ENCODE data around the gene SEL1L.
A peak's percentile ranks its signal among the peaks of the same experiment; 100 is the strongest.

The SEL1L gene

GRCh38 chr14:81571437-81571836 is 37.8 kb upstream of the SEL1L start:
- H3K9me2 ChIP-seq (replicated peaks; ENCODE audit: insufficient read depth, low read length): no peaks in the 10 kb centered on the region
- no peak overlapping the region for H3K4me3 ChIP-seq (ENCODE audit: insufficient read depth, low read length, poor library complexity, severe bottlenecking)
- TF ChIP-seq EZH2phosphoT487 (conservative IDR thresholded peaks at IDR 0.05; ENCODE audit: low read length): no peak
- no peak for TF ChIP-seq CTCF (IDR thresholded peaks at IDR 0.05; ENCODE audit: insufficient read depth, low read length, poor library complexity, severe bottlenecking)
- no peaks in the 10 kb centered on the region for H3K9me3 ChIP-seq (ENCODE audit: insufficient read depth, low read length)
- no peaks in the 10 kb centered on the region for H3K79me2 ChIP-seq (ENCODE audit: insufficient read depth, low read length)
- H2AFZ ChIP-seq (ENCODE audit: low read depth, low read length, severe bottlenecking): no peak overlapping the region
- no peak overlapping the region for H3K4me2 ChIP-seq (ENCODE audit: low read depth, low read length, poor library complexity, severe bottlenecking)
- H3K27ac ChIP-seq (ENCODE audit: low read depth, low read length): no peak overlapping the region
- H4K20me1 ChIP-seq (ENCODE audit: low read depth, low read length): no peaks in the 10 kb centered on the region
- H3F3A ChIP-seq (ENCODE audit: insufficient read depth): no peaks in the 10 kb centered on the region
- no peaks in the 10 kb centered on the region for H3K27me3 ChIP-seq (ENCODE audit: low read length)
- H3K36me3 ChIP-seq (ENCODE audit: low read length): no peaks in the 10 kb centered on the region
- H3K9ac ChIP-seq (ENCODE audit: low read length): no peak overlapping the region

- H3K27me3 ChIP-seq (ENCODE audit: low read length): no peaks in the 10 kb centered on the region
- H3K27ac ChIP-seq (ENCODE audit: low read depth, low read length): no peak overlapping the region
- H3K4me3 ChIP-seq (ENCODE audit: insufficient read depth, low read length, poor library complexity, severe bottlenecking): no peak overlapping the region
- no peak overlapping the region for H3K4me2 ChIP-seq (ENCODE audit: low read depth, low read length, poor library complexity, severe bottlenecking)
- no peak overlapping the region for H3K9ac ChIP-seq (ENCODE audit: low read length)
- H3K79me2 ChIP-seq (ENCODE audit: insufficient read depth, low read length): no peaks in the 10 kb centered on the region
- H4K20me1 ChIP-seq (ENCODE audit: low read depth, low read length): no peaks in the 10 kb centered on the region
- H3K9me2 ChIP-seq (replicated peaks; ENCODE audit: insufficient read depth, low read length): no peaks in the 10 kb centered on the region
- no peaks in the 10 kb centered on the region for H3K36me3 ChIP-seq (ENCODE audit: low read length)
- H2AFZ ChIP-seq (ENCODE audit: low read depth, low read length, severe bottlenecking): no peak overlapping the region
- TF ChIP-seq CTCF (IDR thresholded peaks at IDR 0.05; ENCODE audit: insufficient read depth, low read length, poor library complexity, severe bottlenecking): no peak
- no peak for TF ChIP-seq EZH2phosphoT487 (conservative IDR thresholded peaks at IDR 0.05; ENCODE audit: low read length)
- H3K9me3 ChIP-seq (ENCODE audit: insufficient read depth, low read length): no peaks in the 10 kb centered on the region
- no peaks in the 10 kb centered on the region for H3F3A ChIP-seq (ENCODE audit: insufficient read depth)
Measured at GRCh38 chr14:81567302-81567701, 33.6 kb upstream of the SEL1L start.

DNA sequence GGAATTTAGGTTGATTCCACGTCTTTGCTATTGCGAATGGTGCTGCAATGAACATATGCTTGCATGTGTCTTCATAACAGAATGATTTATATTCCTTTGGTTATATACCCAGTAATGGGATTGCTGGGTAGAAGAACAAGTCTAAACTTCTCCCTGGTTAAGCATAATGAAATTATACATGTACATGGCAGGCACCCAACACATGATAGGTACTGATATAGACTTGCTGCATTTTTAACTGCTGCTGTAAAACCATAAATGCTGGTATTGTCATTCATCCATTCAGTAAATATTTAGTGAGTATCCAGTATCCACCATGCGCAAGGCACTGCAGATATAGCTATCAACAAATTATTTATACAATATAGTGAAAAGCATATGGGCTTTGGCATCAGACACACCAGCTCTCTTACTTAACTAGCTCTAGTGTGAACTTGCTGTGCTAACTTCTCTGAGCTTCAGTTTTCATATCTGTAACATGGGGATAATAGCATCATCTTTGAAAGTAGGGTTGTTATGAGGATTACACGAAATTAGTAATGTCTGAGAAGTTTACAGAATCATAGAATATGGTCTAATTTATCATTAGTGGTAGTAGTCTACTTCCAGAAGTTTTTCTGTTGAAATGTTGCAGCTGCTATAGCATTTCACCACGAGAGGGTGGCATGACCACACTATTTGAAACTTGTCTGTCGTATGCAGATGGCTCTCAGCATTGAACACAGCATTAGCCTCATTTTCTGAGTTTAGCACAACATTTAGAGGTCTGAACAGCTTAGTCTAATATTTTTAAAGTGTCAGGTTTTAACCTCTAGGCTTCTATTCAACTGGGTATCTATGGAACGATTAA is 32.0 kb upstream of the SEL1L start:
- Histone ChIP-seq H3K9me2 (replicated peaks; ENCODE audit: insufficient read depth, low read length) (no peaks in the 10 kb centered on the region), H4K20me1 (ENCODE audit: low read depth, low read length) (no peaks in the 10 kb centered on the region), H3K36me3 (ENCODE audit: low read length) (no peaks in the 10 kb centered on the region), H3K4me3 (ENCODE audit: insufficient read depth, low read length, poor library complexity, severe bottlenecking) (no peak overlapping the region), H3F3A (ENCODE audit: insufficient read depth) (no peaks in the 10 kb centered on the region), H3K9me3 (ENCODE audit: insufficient read depth, low read length) (no peaks in the 10 kb centered on the region), H3K27ac (ENCODE audit: low read depth, low read length) (no peak overlapping the region), H3K4me2 (ENCODE audit: low read depth, low read length, poor library complexity, severe bottlenecking) (no peak overlapping the region), H3K9ac (ENCODE audit: low read length) (no peak overlapping the region), H3K27me3 (ENCODE audit: low read length) (no peaks in the 10 kb centered on the region), H2AFZ (ENCODE audit: low read depth, low read length, severe bottlenecking) (no peak overlapping the region), H3K79me2 (ENCODE audit: insufficient read depth, low read length) (no peaks in the 10 kb centered on the region)
- peak; percentile 28 for TF ChIP-seq CTCF (IDR thresholded peaks at IDR 0.05; ENCODE audit: insufficient read depth, low read length, poor library complexity, severe bottlenecking)
- no peak for TF ChIP-seq EZH2phosphoT487 (conservative IDR thresholded peaks at IDR 0.05; ENCODE audit: low read length)
